ENCODE results near the gene SAT2. TPM values are rescaled to one million over a fixed set of nuclear protein-coding genes. Genes with fewer than 3 reads are reported as not detected.

SAT2 gene
- total and polyA plus RNA-seq, 2 of the 13 experiments (the other 11 are each of a cell fraction or from before 2014, with no cell fraction given), result 37.6 to 93.7 TPM

DNA sequence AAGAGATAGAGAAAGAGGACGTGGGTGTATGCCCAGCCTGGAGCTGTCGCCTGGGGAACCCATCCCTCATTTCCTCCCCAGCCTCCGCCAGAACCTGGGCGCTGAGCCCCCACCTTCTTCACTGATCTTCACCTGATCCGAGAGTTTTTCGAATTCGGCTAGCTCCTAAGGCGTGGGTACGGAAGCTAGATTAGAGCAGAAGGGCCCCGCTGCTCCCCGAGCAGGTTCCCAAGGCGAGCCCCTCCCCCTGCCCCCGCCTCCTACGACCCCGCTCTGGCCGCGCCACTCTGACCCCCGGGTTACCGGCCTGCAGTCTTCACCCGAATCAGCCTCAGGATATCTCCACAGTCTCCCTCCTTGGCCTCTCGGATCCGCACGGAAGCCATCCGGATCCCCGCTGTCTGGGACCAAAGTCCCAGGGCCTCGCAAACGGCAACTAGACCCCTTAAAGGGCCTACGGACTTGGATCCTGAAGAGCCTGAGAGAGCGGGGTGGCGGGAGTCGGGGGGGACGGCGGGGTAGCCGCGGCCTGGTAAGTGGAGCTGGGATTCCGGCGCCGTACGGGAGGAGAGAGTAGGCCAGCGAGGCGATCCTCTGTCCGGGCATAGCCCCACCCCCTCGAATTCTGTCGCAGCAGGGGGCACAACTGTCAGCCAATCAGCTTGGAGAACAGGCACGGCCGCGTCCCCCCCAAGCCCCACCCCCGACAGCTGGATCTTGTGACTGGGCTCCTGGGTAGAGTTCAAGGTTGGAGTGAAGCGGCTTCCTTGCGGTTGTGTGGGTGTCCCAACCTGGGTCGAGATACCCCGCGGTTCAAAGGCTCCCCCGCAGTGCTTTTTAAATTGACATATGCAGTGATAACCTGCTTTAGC is at the start of gene SAT2 (continued):
- TF ChIP-seq, protein P1, sequence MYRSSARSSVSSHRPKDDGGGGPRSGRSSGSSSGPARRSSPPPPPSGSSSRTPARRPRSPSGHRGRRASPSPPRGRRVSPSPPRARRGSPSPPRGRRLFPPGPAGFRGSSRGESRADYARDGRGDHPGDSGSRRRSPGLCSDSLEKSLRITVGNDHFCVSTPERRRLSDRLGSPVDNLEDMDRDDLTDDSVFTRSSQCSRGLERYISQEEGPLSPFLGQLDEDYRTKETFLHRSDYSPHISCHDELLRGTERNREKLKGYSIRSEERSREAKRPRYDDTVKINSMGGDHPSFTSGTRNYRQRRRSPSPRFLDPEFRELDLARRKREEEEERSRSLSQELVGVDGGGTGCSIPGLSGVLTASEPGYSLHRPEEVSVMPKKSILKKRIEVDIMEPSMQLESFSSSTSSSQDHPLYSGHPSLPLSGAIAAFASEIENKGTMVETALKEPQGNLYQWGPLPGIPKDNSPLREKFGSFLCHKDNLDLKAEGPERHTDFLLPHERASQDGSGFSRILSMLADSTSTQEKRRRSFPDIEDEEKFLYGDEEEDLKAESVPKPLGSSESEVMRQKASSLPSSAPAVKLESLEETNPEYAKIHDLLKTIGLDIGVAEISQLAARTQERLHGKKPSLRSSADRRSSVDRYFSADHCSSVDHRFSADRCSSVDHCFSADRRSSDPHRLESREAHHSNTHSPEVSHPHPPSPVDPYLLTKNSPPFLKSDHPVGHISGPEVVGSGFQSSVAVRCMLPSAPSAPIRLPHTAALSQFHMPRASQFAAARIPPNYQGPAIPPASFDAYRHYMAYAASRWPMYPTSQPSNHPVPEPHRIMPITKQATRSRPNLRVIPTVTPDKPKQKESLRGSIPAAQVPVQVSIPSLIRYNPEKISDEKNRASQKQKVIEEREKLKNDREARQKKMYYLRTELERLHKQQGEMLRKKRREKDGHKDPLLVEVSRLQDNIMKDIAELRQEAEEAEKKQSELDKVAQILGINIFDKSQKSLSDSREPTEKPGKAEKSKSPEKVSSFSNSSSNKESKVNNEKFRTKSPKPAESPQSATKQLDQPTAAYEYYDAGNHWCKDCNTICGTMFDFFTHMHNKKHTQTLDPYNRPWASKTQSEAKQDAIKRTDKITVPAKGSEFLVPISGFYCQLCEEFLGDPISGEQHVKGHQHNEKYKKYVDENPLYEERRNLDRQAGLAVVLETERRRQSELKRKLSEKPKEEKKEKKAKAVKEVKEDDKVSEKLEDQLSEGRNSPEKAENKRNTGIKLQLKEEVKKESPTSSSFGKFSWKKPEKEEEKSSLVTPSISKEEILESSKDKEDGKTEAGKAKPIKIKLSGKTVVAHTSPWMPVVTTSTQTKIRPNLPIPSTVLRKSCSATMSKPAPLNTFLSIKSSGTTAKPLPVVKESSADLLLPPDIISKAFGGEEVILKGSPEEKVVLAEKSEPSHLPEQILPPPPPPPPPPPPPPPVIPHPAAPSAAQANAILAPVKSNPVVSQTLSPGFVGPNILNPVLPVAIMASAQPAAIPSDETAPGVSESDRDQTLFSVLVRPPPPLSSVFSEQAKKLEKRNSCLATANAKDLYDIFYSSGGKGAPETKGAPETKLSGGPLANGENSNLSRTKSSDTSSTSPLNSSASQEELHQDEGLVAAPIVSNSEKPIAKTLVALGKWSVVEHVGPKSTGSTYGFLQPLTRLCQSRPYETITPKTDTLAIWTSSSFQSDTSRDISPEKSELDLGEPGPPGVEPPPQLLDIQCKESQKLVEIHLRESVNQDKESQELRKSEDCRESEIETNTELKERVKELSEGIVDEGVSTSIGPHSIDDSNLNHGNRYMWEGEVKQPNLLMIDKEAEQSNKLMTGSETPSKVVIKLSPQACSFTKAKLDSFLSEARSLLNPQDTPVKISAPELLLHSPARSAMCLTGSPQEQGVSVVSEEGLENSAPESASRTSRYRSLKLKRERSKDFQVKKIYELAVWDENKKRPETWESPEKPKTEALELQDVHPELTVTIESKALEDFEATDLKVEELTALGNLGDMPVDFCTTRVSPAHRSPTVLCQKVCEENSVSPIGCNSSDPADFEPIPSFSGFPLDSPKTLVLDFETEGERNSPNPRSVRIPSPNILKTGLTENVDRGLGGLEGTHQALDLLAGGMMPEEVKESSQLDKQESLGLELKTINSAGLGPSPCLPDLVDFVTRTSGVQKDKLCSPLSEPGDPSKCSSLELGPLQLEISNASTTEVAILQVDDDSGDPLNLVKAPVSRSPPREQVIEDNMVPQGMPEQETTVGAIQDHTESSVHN (CRISPR knock-in tag; IDR thresholded peaks at IDR 0.05), result no peak
- TF ChIP-seq ZNF775 (CRISPR knock-in tag; IDR thresholded peaks at IDR 0.05; ENCODE audit: borderline replicate concordance) (no peak), NFIC (IDR thresholded peaks at IDR 0.05; ENCODE audit: low read length) (no peak), ZNF790 (CRISPR knock-in tag; IDR thresholded peaks at IDR 0.05; ENCODE audit: borderline replicate concordance) (no peak), SOX5 (CRISPR knock-in tag; IDR thresholded peaks at IDR 0.05; ENCODE audit: borderline replicate concordance) (peak; percentile 21; the same call in 1 of the 2 replicates), ZNF782 (CRISPR knock-in tag; IDR thresholded peaks at IDR 0.05; ENCODE audit: borderline replicate concordance) (0 out of 2 replicates have a peak, but pooled peaks have one; percentile 69), SNRNP70 (IDR thresholded peaks at IDR 0.05; ENCODE audit: low read depth, low read length) (no peak), NCOA5 (CRISPR knock-in tag; IDR thresholded peaks at IDR 0.05) (no peak), IKZF1 (IDR thresholded peaks at IDR 0.05) (no peak), EZH2 (conservative IDR thresholded peaks at IDR 0.05; ENCODE audit: low read depth, low read length) (no peak), MAFK (conservative IDR thresholded peaks at IDR 0.05 in 1 of 2, IDR thresholded peaks at IDR 0.05 in 1 of 2; ENCODE audit: low read length in 2 of 2) (no peak), CC2D1A (CRISPR knock-in tag; IDR thresholded peaks at IDR 0.05) (no peak)
- TF ChIP-seq, protein P2, sequence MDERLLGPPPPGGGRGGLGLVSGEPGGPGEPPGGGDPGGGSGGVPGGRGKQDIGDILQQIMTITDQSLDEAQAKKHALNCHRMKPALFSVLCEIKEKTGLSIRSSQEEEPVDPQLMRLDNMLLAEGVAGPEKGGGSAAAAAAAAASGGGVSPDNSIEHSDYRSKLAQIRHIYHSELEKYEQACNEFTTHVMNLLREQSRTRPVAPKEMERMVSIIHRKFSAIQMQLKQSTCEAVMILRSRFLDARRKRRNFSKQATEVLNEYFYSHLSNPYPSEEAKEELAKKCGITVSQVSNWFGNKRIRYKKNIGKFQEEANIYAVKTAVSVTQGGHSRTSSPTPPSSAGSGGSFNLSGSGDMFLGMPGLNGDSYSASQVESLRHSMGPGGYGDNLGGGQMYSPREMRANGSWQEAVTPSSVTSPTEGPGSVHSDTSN (CRISPR knock-in tag; IDR thresholded peaks at IDR 0.05), result no peak
- TF ChIP-seq, protein P3, sequence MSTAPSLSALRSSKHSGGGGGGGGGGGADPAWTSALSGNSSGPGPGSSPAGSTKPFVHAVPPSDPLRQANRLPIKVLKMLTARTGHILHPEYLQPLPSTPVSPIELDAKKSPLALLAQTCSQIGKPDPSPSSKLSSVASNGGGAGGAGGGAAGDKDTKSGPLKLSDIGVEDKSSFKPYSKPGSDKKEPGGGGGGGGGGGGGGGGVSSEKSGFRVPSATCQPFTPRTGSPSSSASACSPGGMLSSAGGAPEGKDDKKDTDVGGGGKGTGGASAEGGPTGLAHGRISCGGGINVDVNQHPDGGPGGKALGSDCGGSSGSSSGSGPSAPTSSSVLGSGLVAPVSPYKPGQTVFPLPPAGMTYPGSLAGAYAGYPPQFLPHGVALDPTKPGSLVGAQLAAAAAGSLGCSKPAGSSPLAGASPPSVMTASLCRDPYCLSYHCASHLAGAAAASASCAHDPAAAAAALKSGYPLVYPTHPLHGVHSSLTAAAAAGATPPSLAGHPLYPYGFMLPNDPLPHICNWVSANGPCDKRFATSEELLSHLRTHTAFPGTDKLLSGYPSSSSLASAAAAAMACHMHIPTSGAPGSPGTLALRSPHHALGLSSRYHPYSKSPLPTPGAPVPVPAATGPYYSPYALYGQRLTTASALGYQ (CRISPR knock-in tag; IDR thresholded peaks at IDR 0.05), result peak; percentile 30; the same call in 1 of the 2 replicates
- TF ChIP-seq, protein P4, sequence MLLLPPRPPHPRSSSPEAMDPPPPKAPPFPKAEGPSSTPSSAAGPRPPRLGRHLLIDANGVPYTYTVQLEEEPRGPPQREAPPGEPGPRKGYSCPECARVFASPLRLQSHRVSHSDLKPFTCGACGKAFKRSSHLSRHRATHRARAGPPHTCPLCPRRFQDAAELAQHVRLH (CRISPR knock-in tag; IDR thresholded peaks at IDR 0.05; ENCODE audit: borderline replicate concordance, low read depth), result peak; percentile 75; the same call in 1 of the 2 replicates

Measured in HepG2 (cell line).